ENCODE measurements around the gene TMEM229B. TPM values are rescaled to one million over a fixed set of nuclear protein-coding genes. Genes with fewer than 3 reads are reported as not detected.

The TMEM229B gene
- total and polyA plus RNA-seq, 2 donors (not counting 1 experiment from before 2014, with no cell fraction given) = 6.9 to 8.2 TPM

DNA sequence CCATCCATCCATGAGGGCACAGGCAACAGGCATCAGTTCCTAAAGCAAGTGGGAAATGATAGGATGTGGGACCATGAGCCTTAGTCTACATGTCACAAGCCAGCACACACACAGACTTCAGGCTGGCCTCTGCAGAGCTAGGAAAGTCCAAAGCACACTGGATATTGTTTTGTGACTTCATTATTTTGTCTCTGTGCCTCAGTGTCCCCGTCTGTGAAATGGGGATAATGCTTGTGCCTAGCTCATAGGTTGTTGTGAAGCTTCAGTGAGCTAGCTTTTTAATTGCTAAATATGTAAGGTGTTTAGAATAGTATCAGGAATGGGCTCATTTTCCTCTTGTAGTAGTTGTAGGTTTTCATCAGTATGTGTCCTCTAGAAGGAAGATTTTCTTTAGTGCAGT is 49.6 kb downstream of the TMEM229B start:
- Histone ChIP-seq H3K4me3 (ENCODE audit: control extremely low read depth in 1 of 5, extremely low read depth in 1 of 5, insufficient read depth in 1 of 5, low read depth in 2 of 5, low read length in 4 of 5) (no peak overlapping the region), H3K9me3 (ENCODE audit: control extremely low read depth in 1 of 3, control insufficient read depth in 2 of 3, insufficient read depth in 1 of 3, low read length in 2 of 3) (no peaks in the 10 kb centered on the region), H3K79me2 (ENCODE audit: control insufficient read depth, insufficient read depth, low read length) (no peaks in the 10 kb centered on the region), H3K4me1 (ENCODE audit: control insufficient read depth in 2 of 2, insufficient read depth in 2 of 2, low read length in 2 of 2) (no peaks in the 10 kb centered on the region), H4K20me1 (ENCODE audit: control insufficient read depth, insufficient read depth, low read length, poor library complexity, severe bottlenecking) (no peaks in the 10 kb centered on the region), H3K4me2 (replicated peaks; ENCODE audit: low read depth, low read length, poor library complexity, severe bottlenecking) (no peak overlapping the region), H3K36me3 (replicated peaks in 1 of 2; ENCODE audit: control extremely low read depth in 1 of 2, control insufficient read depth in 1 of 2, extremely low read depth in 1 of 2, insufficient read depth in 2 of 2, low read length in 1 of 2) (no peaks in the 10 kb centered on the region), H3K9ac (ENCODE audit: low read length) (no peak overlapping the region), H3K27me3 (replicated peaks in 1 of 4; ENCODE audit: control extremely low read depth in 1 of 4, control insufficient read depth in 3 of 4, insufficient read depth in 4 of 4, low read length in 3 of 4) (peaks cover 0 to 4% (median 0%) of the 10 kb centered on the region in 4 experiments), H2AFZ (ENCODE audit: insufficient read depth, low read depth, low read length, poor library complexity, severe bottlenecking) (no peak overlapping the region), H3K27ac (ENCODE audit: low read length in 2 of 2) (no peak overlapping the region)
- H3K27ac Mint-ChIP-seq = no peak overlapping the region
- peaks cover 20% of the 10 kb centered on the region for H3K27me3 Mint-ChIP-seq
- ChIA-PET POLR2A (no interaction called here), CTCF (interaction anchor here (0.5 to 5.7 kb wide), 4 partner anchors 11 to 886 kb away, joined by 4 to 31 read pairs (median 18); no protein-coding TSS in a partner anchor)
- no peak for DNase-seq
- no peak overlapping the region for H3K4me3 Mint-ChIP-seq
- H3K4me1 Mint-ChIP-seq = no peaks in the 10 kb centered on the region
- intact Hi-C loops (cut with micrococcal nuclease) = no loop called here
- H3K9me3 Mint-ChIP-seq (ENCODE audit: insufficient read depth) = no peaks in the 10 kb centered on the region
- no peak for TF ChIP-seq EZH2 (IDR thresholded peaks at IDR 0.05; ENCODE audit: borderline replicate concordance, insufficient read depth, low read depth, low read length, poor library complexity, severe bottlenecking)
- TF ChIP-seq, protein P1, sequence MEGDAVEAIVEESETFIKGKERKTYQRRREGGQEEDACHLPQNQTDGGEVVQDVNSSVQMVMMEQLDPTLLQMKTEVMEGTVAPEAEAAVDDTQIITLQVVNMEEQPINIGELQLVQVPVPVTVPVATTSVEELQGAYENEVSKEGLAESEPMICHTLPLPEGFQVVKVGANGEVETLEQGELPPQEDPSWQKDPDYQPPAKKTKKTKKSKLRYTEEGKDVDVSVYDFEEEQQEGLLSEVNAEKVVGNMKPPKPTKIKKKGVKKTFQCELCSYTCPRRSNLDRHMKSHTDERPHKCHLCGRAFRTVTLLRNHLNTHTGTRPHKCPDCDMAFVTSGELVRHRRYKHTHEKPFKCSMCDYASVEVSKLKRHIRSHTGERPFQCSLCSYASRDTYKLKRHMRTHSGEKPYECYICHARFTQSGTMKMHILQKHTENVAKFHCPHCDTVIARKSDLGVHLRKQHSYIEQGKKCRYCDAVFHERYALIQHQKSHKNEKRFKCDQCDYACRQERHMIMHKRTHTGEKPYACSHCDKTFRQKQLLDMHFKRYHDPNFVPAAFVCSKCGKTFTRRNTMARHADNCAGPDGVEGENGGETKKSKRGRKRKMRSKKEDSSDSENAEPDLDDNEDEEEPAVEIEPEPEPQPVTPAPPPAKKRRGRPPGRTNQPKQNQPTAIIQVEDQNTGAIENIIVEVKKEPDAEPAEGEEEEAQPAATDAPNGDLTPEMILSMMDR (IDR thresholded peaks at IDR 0.05) = no peak
- ATAC-seq (ENCODE audit: low read depth) = no peak
- WGBS (ENCODE audit: insufficient coverage) = 83% methylated on average over 1 of the region's 1 CpG

DNA sequence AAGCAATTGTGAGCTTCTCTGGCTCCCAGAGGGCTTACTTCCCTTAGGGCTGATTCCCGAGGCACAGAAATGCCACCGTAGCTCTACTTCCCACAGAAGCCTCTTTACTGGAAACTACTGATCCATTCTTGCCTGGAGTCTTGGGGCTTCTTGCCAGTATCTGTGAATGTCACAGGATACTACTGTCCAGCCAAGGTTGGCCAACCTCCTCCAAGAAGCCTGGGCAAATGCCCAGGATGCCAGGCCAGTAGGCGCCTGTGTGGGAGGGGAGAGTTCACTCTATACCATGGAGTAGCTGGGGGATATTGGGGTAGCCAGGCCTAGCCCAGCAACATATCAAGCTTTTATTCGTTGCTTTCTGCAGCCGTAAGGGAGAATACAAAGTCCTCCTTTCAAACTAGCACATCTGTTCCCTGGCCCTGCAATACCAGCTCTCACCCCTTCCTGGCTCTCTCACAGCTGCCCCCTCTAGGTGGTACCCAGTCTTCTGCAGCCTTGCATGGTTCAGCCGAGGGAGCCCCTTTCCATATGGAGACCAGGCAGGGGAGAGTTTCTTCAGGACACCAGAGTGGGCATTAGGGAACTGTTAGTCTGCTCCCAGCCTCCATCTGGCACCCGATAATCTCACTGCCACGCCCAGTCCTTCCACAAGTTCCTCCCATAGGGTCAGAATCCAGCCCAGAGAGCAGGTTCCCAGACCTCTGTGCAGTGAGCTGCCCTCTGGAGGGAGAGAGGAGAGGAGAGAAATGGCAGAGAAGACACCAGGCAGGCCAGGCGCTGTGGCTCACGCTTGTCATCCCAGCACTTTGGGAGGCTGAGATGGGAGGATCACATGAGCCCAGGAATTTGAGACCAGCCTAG is 52.3 kb downstream of the TMEM229B start:
- Histone ChIP-seq H3K4me1 (ENCODE audit: control insufficient read depth in 2 of 2, insufficient read depth in 2 of 2, low read length in 2 of 2) (no peaks in the 10 kb centered on the region), H3K9ac (ENCODE audit: low read length) (no peak overlapping the region), H3K27ac (ENCODE audit: low read length in 2 of 2) (no peak overlapping the region), H3K79me2 (ENCODE audit: control insufficient read depth, insufficient read depth, low read length) (no peaks in the 10 kb centered on the region), H3K36me3 (replicated peaks in 1 of 2; ENCODE audit: control extremely low read depth in 1 of 2, control insufficient read depth in 1 of 2, extremely low read depth in 1 of 2, insufficient read depth in 2 of 2, low read length in 1 of 2) (no peaks in the 10 kb centered on the region), H3K27me3 (replicated peaks in 1 of 4; ENCODE audit: control extremely low read depth in 1 of 4, control insufficient read depth in 3 of 4, insufficient read depth in 4 of 4, low read length in 3 of 4) (peaks cover 0 to 4% (median 0%) of the 10 kb centered on the region in 4 experiments), H2AFZ (ENCODE audit: insufficient read depth, low read depth, low read length, poor library complexity, severe bottlenecking) (no peak overlapping the region), H4K20me1 (ENCODE audit: control insufficient read depth, insufficient read depth, low read length, poor library complexity, severe bottlenecking) (no peaks in the 10 kb centered on the region), H3K9me3 (ENCODE audit: control extremely low read depth in 1 of 3, control insufficient read depth in 2 of 3, insufficient read depth in 1 of 3, low read length in 2 of 3) (no peaks in the 10 kb centered on the region), H3K4me2 (replicated peaks; ENCODE audit: low read depth, low read length, poor library complexity, severe bottlenecking) (no peak overlapping the region), H3K4me3 (ENCODE audit: control extremely low read depth in 1 of 5, extremely low read depth in 1 of 5, insufficient read depth in 1 of 5, low read depth in 2 of 5, low read length in 4 of 5) (no peak overlapping the region)
- Mint-ChIP-seq H3K4me1 (no peaks in the 10 kb centered on the region), H3K9me3 (ENCODE audit: insufficient read depth) (no peaks in the 10 kb centered on the region), H3K4me3 (no peak overlapping the region), H3K27me3 (peaks cover 12% of the 10 kb centered on the region), H3K27ac (no peak overlapping the region)
- no peak for DNase-seq
- CTCF ChIA-PET = interaction anchor here (1.3 to 23.4 kb wide), 3 partner anchors 9 to 141 kb away, joined by 3 to 863 read pairs (median 8); no protein-coding TSS in a partner anchor
- ATAC-seq (ENCODE audit: low read depth) = no peak
- WGBS (ENCODE audit: insufficient coverage) = 100% methylated on average over 7 of the region's 10 CpGs
- intact Hi-C loops (cut with micrococcal nuclease) = no loop called here
- POLR2A ChIA-PET = no interaction called here
- TF ChIP-seq, protein P1 (IDR thresholded peaks at IDR 0.05) = no peak
- no peak for TF ChIP-seq EZH2 (IDR thresholded peaks at IDR 0.05; ENCODE audit: borderline replicate concordance, insufficient read depth, low read depth, low read length, poor library complexity, severe bottlenecking)
